Mononuclear cell (primary cell): Measurements from ENCODE around the gene BTBD1. TPM values are rescaled to one million over a fixed set of nuclear protein-coding genes. Genes with fewer than 3 reads are reported as not detected.

Source experiments
- H3K27me3 ChIP-seq: 2 replicates; pipeline ENCODE4 v1.6.0; 2011; ENCODE audit warnings: low read length, control low read depth; ENCODE audit not compliant: insufficient read depth
- H3K4me1 ChIP-seq: 2 replicates; pipeline ENCODE4 v1.5.1; 2011; ENCODE audit warnings: mild to moderate bottlenecking, low read length, control low read depth; ENCODE audit not compliant: insufficient read depth
- H3K4me3 ChIP-seq: 2 replicates; pipeline ENCODE4 v1.5.1; 2011; ENCODE audit warnings: mild to moderate bottlenecking, low read length, moderate library complexity
- H3K9me3 ChIP-seq: 2 replicates; pipeline ENCODE4 v1.5.1; 2011; ENCODE audit warnings: low read depth, mild to moderate bottlenecking, control low read depth, low read length
- total RNA-seq: library from RNA; depleted of rRNA; stranded (reverse); fragments of >200 nt; gene quantifications from one replicate; pipeline ENCODE4 v1.2.3, GENCODE V29; 2012

BTBD1 gene
- total RNA-seq, 1 donor = 77.3 TPM

DNA sequence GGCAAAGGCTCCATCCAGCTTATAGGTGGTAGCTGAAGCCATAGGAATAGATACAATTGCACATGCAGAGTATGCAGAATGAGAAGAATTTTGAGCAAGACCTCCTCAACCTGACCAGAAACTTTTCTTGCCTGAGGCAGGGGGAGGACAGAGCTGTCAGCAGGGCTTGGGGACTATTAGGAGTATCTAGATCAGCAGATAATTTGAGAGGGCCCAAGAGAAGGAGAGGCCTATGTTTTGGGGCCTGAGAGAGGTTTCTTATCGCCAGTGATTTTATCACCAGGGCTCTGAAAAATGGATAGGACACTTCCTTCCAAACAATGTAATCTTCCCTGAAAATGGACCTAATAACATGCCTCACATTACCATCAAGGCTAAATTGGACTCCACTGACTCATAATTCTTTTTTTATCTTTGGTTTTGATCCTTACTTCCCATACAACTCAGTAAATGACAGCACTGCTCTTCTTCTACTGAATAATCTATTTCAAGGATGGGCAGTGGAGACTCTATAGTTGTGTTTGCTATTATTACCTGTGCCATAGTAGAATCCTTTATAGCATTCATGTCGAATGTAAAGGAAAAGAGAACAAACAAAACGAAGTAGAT, 96.9 kb downstream of the BTBD1 start:
- Histone ChIP-seq H3K9me3 (no peaks in the 10 kb centered on the region), H3K4me1 (peaks cover 6% of the 10 kb centered on the region), H3K4me3 (no peak overlapping the region), H3K27me3 (no peaks in the 10 kb centered on the region)

DNA sequence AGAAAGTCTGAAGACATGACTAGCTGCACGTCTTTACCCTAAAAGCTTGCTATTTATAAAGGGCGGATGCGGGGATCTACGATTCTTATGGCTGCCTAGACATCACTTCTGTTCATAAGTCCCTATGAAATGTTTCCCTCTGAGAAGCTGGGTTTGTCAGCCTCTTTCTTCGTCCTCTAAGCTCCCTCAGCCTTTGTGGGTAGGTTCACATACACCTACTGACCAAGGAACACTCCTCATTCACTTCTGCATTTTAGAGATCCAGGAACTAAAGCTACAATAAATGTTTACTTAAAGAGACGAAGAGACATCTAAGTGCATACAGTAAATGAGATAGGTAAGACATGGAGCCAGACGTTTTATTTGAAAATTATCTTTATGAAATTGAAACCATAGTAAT, 97.7 kb downstream of the BTBD1 start:
- H3K9me3 ChIP-seq = no peaks in the 10 kb centered on the region
- no peaks in the 10 kb centered on the region for H3K27me3 ChIP-seq
- no peak overlapping the region for H3K4me3 ChIP-seq
- peaks cover 6% of the 10 kb centered on the region for H3K4me1 ChIP-seq

DNA sequence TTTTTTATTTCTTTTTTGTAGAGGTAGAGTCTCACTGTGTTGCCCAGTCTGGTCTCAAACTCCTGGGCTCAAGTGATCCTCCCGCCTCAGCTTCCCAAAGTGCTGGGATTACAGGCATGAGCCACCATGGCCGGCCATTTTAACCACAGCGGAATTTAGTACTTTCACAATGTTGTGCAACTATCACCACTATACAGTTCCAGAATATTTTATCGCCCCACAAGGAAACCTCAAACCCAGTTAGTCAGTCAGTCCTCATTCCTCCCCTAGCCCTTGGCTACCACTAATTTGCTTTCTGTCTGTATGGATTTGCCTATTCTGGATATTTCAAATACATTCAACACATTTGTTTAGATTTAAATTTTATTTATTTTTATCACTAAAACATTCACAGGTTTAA, 99.0 kb downstream of the BTBD1 start:
- Histone ChIP-seq H3K27me3 (no peaks in the 10 kb centered on the region), H3K9me3 (no peaks in the 10 kb centered on the region), H3K4me3 (no peak overlapping the region), H3K4me1 (peaks cover 6% of the 10 kb centered on the region)

DNA sequence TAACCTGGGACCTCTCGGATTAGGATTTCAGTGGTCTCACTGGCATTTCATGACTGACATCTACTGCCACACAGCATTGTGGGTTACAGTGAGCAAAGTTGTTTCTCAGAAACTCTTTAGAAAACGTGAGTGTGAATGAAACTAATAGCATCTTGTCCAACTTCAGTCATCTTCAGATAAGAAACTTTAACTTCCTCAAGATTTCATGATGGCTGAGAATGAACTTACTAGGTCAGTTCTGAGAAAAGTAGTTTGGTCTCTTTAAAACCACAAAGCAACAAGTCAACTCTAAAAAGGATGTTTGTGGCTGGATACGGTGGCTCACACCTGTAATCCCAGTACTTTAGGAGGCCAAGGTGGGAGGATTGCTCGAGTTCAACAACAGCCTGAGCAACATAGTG, 100.4 kb downstream of the BTBD1 start:
- Histone ChIP-seq H3K27me3 (no peaks in the 10 kb centered on the region), H3K9me3 (no peaks in the 10 kb centered on the region), H3K4me3 (no peak overlapping the region), H3K4me1 (peaks cover 6% of the 10 kb centered on the region)

Other genes with a start within 250 kb of the BTBD1 start
- gene HOMER2, start 114.5 kb downstream of the BTBD1 start, total RNA-seq = 3.7 TPM
- gene RAMAC, start 81.0 kb downstream of the BTBD1 start, total RNA-seq = 38.1 TPM
- gene C15orf40, start 55.6 kb downstream of the BTBD1 start, total RNA-seq = 14.2 TPM
- 5.6 TPM for gene TM6SF1, start 40.4 kb upstream of the BTBD1 start, total RNA-seq
- gene HDGFL3, start 140.6 kb upstream of the BTBD1 start, total RNA-seq = 6.5 TPM
- not detected for gene BNC1, start 217.4 kb upstream of the BTBD1 start, total RNA-seq